Measurements from ENCODE around the gene FAM50A. TPM values are rescaled to one million over a fixed set of nuclear protein-coding genes. Genes with fewer than 3 reads are reported as not detected.

Gene FAM50A
- total and polyA plus RNA-seq, 2 of the 4 experiments (the other 2 are of a cell fraction): 46.4 to 119 TPM

GRCh38 chrX:154420402-154420756 lies 23.6 kb upstream of the FAM50A start:
- TF ChIP-seq MAFK (IDR thresholded peaks at IDR 0.05; ENCODE audit: low read depth, low read length) (no peak), CTCF (conservative IDR thresholded peaks at IDR 0.05; ENCODE audit: low read depth, low read length) (no peak), FOS (IDR thresholded peaks at IDR 0.05; ENCODE audit: low read depth, low read length) (no peak), USF2 (IDR thresholded peaks at IDR 0.05; ENCODE audit: low read depth, low read length) (no peak), CHD1 (IDR thresholded peaks at IDR 0.05; ENCODE audit: low read depth, low read length) (no peak), CEBPB (IDR thresholded peaks at IDR 0.05; ENCODE audit: low read depth, low read length) (no peak), RAD21 (IDR thresholded peaks at IDR 0.05; ENCODE audit: low read length) (no peak), SMC3 (IDR thresholded peaks at IDR 0.05; ENCODE audit: low read depth, low read length) (no peak), POLR2A (IDR thresholded peaks at IDR 0.05; ENCODE audit: low read depth, low read length) (no peak), NFE2L2 (IDR thresholded peaks at IDR 0.05; ENCODE audit: low read depth, low read length) (no peak), BHLHE40 (IDR thresholded peaks at IDR 0.05; ENCODE audit: low read depth, low read length) (no peak), RFX5 (IDR thresholded peaks at IDR 0.05; ENCODE audit: low read depth, low read length) (no peak), MXI1 (IDR thresholded peaks at IDR 0.05; ENCODE audit: borderline replicate concordance, low read depth, low read length) (no peak), ELK1 (IDR thresholded peaks at IDR 0.05; ENCODE audit: borderline replicate concordance, low read depth, low read length) (no peak), RCOR1 (IDR thresholded peaks at IDR 0.05; ENCODE audit: insufficient replicate concordance, low read length) (no peak), MAZ (IDR thresholded peaks at IDR 0.05; ENCODE audit: borderline replicate concordance, low read depth, low read length) (no peak)
- no peaks in the 10 kb centered on the region for H3K9me1 ChIP-seq (ENCODE audit: insufficient read depth, low read length)
- no peak for DNase-seq
- H3K14ac ChIP-seq (replicated peaks; ENCODE audit: low read depth, low read length): no peak overlapping the region
- H2BK5ac ChIP-seq (ENCODE audit: low read depth, low read length, poor library complexity, severe bottlenecking): no peak overlapping the region
- H3K23ac ChIP-seq (ENCODE audit: low read depth, low read length): no peak overlapping the region
- no peak overlapping the region for H2AK9ac ChIP-seq (replicated peaks; ENCODE audit: low read depth, low read length, poor library complexity)
- ChIA-PET POLR2A (ENCODE audit: unreplicated experiment) (no interaction called here), CTCF (no interaction called here)
- H2BK120ac ChIP-seq (ENCODE audit: low read depth, low read length): no peak overlapping the region
- no peak overlapping the region for H3K4me2 ChIP-seq (ENCODE audit: low read depth, low read length)
- H3K4me3 ChIP-seq (ENCODE audit: insufficient read depth, low read depth, low read length): no peak overlapping the region
- H3K36me3 ChIP-seq (ENCODE audit: control insufficient read depth, insufficient read depth, low read length): peaks cover 8% of the 10 kb centered on the region
- H2AK5ac ChIP-seq (ENCODE audit: low read depth, low read length): no peak overlapping the region
- no peak overlapping the region for H4K5ac ChIP-seq (ENCODE audit: low read depth, low read length)
- H4K8ac ChIP-seq (ENCODE audit: low read depth in 2 of 2, low read length in 2 of 2): no peak overlapping the region
- H3K9me3 ChIP-seq (ENCODE audit: control insufficient read depth, insufficient read depth, low read length): no peaks in the 10 kb centered on the region
- no peak overlapping the region for H3K56ac ChIP-seq (ENCODE audit: extremely low read depth, insufficient read depth, low read length)
- whole genome bisulfite sequencing, 2 experiments (ENCODE audit: extremely low coverage in 2 of 2, insufficient read length in 1 of 2): 75% methylated on average over 1 of the region's 10 CpGs; no CpG with 5 or more reads in 1 of the 2 experiments
- H3K9ac ChIP-seq (ENCODE audit: low read depth, low read length): no peak overlapping the region
- H3K27ac ChIP-seq (ENCODE audit: insufficient read depth, low read length): no peak overlapping the region
- intact Hi-C loops (cut with micrococcal nuclease): no loop called here
- no peaks in the 10 kb centered on the region for H4K20me1 ChIP-seq (ENCODE audit: insufficient read depth, low read length)
- no peak overlapping the region for H2BK20ac ChIP-seq (ENCODE audit: low read depth, low read length)
- H2BK15ac ChIP-seq (ENCODE audit: low read depth, low read length): no peak overlapping the region
- in situ Hi-C loops (cut with MboI; ENCODE audit: low sequenced_read_pairs): no loop called here
- H3K27me3 ChIP-seq (ENCODE audit: control insufficient read depth, insufficient read depth, low read length): no peaks in the 10 kb centered on the region
- dilution Hi-C loops (cut with HindIII; ENCODE audit: low sequenced_read_pairs, unreplicated experiment): no loop called here
- no peak for ATAC-seq (ENCODE audit: low read depth)
- no peaks in the 10 kb centered on the region for H3K79me1 ChIP-seq (ENCODE audit: low read depth in 1 of 2, low read length in 2 of 2)
- H3K18ac ChIP-seq (ENCODE audit: low read depth, low read length): no peak overlapping the region
- no TSS peak for BruUV-seq (replicated peaks)
- no peak overlapping the region for H2AFZ ChIP-seq (replicated peaks; ENCODE audit: low read length, poor library complexity)
- no peak overlapping the region for H4K91ac ChIP-seq (ENCODE audit: insufficient read depth, low read depth, low read length)
- no peaks in the 10 kb centered on the region for H3K4me1 ChIP-seq (ENCODE audit: control insufficient read depth, insufficient read depth, low read length)
- H3K4ac ChIP-seq (ENCODE audit: low read depth, low read length): no peak overlapping the region
